ENCODE measurements around the gene RBFOX1.

DNA sequence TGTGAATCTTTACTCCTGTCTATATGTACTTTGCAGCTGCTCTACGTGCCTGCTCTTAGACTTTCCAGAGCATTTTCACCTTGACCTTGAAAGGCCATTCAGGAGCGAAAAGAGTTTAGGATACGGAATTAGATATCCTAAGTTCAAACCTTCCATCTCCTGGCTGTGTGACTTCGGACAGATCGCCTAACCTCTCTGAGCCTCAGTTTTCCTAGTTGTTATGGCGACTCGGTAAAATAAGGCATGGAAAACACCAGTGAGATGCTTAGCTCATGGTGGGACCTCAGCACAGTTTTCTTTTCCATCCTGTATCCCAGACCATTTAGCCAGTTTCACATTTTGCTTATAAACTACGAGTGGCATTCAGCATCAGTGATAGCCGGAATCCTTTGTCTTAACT, 233.7 kb downstream of the RBFOX1 start:
- TF ChIP-seq, protein P1, sequence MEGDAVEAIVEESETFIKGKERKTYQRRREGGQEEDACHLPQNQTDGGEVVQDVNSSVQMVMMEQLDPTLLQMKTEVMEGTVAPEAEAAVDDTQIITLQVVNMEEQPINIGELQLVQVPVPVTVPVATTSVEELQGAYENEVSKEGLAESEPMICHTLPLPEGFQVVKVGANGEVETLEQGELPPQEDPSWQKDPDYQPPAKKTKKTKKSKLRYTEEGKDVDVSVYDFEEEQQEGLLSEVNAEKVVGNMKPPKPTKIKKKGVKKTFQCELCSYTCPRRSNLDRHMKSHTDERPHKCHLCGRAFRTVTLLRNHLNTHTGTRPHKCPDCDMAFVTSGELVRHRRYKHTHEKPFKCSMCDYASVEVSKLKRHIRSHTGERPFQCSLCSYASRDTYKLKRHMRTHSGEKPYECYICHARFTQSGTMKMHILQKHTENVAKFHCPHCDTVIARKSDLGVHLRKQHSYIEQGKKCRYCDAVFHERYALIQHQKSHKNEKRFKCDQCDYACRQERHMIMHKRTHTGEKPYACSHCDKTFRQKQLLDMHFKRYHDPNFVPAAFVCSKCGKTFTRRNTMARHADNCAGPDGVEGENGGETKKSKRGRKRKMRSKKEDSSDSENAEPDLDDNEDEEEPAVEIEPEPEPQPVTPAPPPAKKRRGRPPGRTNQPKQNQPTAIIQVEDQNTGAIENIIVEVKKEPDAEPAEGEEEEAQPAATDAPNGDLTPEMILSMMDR (IDR thresholded peaks at IDR 0.05), result no peak
- no peak for TF ChIP-seq POLR2A (IDR thresholded peaks at IDR 0.05)

Data from heart left ventricle (tissue), 13 donors.